ENCODE results near the gene CA4.
"Not testable (repeated sequence)": the region's sequence is repeated elsewhere in the genome, so short reads cannot be mapped to it uniquely, and the experiment has no call there.

The CA4 gene

GRCh38 chr17:60164164-60164563 is 14.4 kb downstream of the CA4 start:
- peaks cover 38% of the 10 kb centered on the region for H3K27me3 Mint-ChIP-seq

GRCh38 chr17:60164697-60165096 is 14.9 kb downstream of the CA4 start:
- Mint-ChIP-seq H3K4me3 (no peak overlapping the region), H3K36me3 (ENCODE audit: insufficient read depth) (peaks cover 2% of the 10 kb centered on the region), H3K4me1 (no peaks in the 10 kb centered on the region), H3K27me3 (peaks cover 33% of the 10 kb centered on the region), H3K27ac (ENCODE audit: low read depth) (no peak overlapping the region), H3K9me3 (no peaks in the 10 kb centered on the region)
- no peak for ATAC-seq (replicated peaks; ENCODE audit: extremely low read depth, poor library complexity, severe bottlenecking)
- no peak for DNase-seq (ENCODE audit: low spot score in 2 of 2)

More at GRCh38 chr17:60164164-60164563, 14.4 kb downstream of the CA4 start:
- Mint-ChIP-seq H3K9me3 (no peaks in the 10 kb centered on the region), H3K4me1 (no peaks in the 10 kb centered on the region), H3K27ac (ENCODE audit: low read depth) (no peak overlapping the region), H3K4me3 (no peak overlapping the region), H3K36me3 (ENCODE audit: insufficient read depth) (peaks cover 2% of the 10 kb centered on the region)
- DNase-seq (ENCODE audit: low spot score in 2 of 2) (no peak), ATAC-seq (replicated peaks; ENCODE audit: extremely low read depth, poor library complexity, severe bottlenecking) (no peak)

- ATAC-seq (replicated peaks; ENCODE audit: extremely low read depth, poor library complexity, severe bottlenecking) = no peak
- peaks cover 28% of the 10 kb centered on the region for H3K27me3 Mint-ChIP-seq
- DNase-seq (ENCODE audit: low spot score in 2 of 2) = no peak
- H3K4me3 Mint-ChIP-seq = no peak overlapping the region
- peaks cover 2% of the 10 kb centered on the region for H3K36me3 Mint-ChIP-seq (ENCODE audit: insufficient read depth)
- no peaks in the 10 kb centered on the region for H3K9me3 Mint-ChIP-seq
- H3K27ac Mint-ChIP-seq (ENCODE audit: low read depth) = no peak overlapping the region
- H3K4me1 Mint-ChIP-seq = peaks cover 2% of the 10 kb centered on the region
These were observed 15.4 kb downstream of the CA4 start for GRCh38 chr17:60165223-60165622.

- H3K27ac Mint-ChIP-seq (ENCODE audit: low read depth) = no peak overlapping the region
- no peak for DNase-seq (ENCODE audit: low spot score in 2 of 2)
- H3K4me1 Mint-ChIP-seq = peaks cover 7% of the 10 kb centered on the region
- H3K9me3 Mint-ChIP-seq = no peaks in the 10 kb centered on the region
- peaks cover 20% of the 10 kb centered on the region for H3K27me3 Mint-ChIP-seq
- ATAC-seq (replicated peaks; ENCODE audit: extremely low read depth, poor library complexity, severe bottlenecking) = no peak
- H3K4me3 Mint-ChIP-seq = no peak overlapping the region
- H3K36me3 Mint-ChIP-seq (ENCODE audit: insufficient read depth) = peaks cover 2% of the 10 kb centered on the region
These were observed 16.2 kb downstream of the CA4 start for GRCh38 chr17:60165971-60166370.

- Mint-ChIP-seq H3K9me3 (no peaks in the 10 kb centered on the region), H3K4me3 (no peak overlapping the region), H3K27ac (ENCODE audit: low read depth) (no peak overlapping the region), H3K27me3 (peaks cover 14% of the 10 kb centered on the region), H3K36me3 (ENCODE audit: insufficient read depth) (no peaks in the 10 kb centered on the region), H3K4me1 (peaks cover 7% of the 10 kb centered on the region)
- ATAC-seq (replicated peaks; ENCODE audit: extremely low read depth, poor library complexity, severe bottlenecking) = no peak
- no peak for DNase-seq (ENCODE audit: low spot score in 2 of 2)
These were observed 17.4 kb downstream of the CA4 start for GRCh38 chr17:60167065-60167741.

GRCh38 chr17:60168654-60169053 is 18.9 kb downstream of the CA4 start:
- ATAC-seq (replicated peaks; ENCODE audit: extremely low read depth, poor library complexity, severe bottlenecking) (no peak), DNase-seq (ENCODE audit: low spot score in 2 of 2) (no peak)
- H3K27me3 Mint-ChIP-seq = peaks cover 3% of the 10 kb centered on the region
- H3K36me3 Mint-ChIP-seq (ENCODE audit: insufficient read depth) = no peaks in the 10 kb centered on the region
- no peak overlapping the region for H3K4me3 Mint-ChIP-seq
- H3K9me3 Mint-ChIP-seq = no peaks in the 10 kb centered on the region
- H3K4me1 Mint-ChIP-seq = peaks cover 7% of the 10 kb centered on the region
- H3K27ac Mint-ChIP-seq (ENCODE audit: low read depth) = no peak overlapping the region

GRCh38 chr17:60169921-60170817 is 20.4 kb downstream of the CA4 start:
- no peaks in the 10 kb centered on the region for H3K36me3 Mint-ChIP-seq (ENCODE audit: insufficient read depth)
- DNase-seq (ENCODE audit: low spot score in 2 of 2) = no peak
- ATAC-seq (replicated peaks; ENCODE audit: extremely low read depth, poor library complexity, severe bottlenecking) = peak; percentile 52
- no peaks in the 10 kb centered on the region for H3K9me3 Mint-ChIP-seq
- H3K27ac Mint-ChIP-seq (ENCODE audit: low read depth) = peak overlapping the region; percentile 22
- H3K27me3 Mint-ChIP-seq = no peaks in the 10 kb centered on the region
- peaks cover 7% of the 10 kb centered on the region for H3K4me1 Mint-ChIP-seq
- no peak overlapping the region for H3K4me3 Mint-ChIP-seq

- no peak for DNase-seq (ENCODE audit: low spot score in 2 of 2)
- Mint-ChIP-seq H3K27me3 (no peaks in the 10 kb centered on the region), H3K4me1 (peaks cover 7% of the 10 kb centered on the region), H3K27ac (ENCODE audit: low read depth) (peak overlapping the region; percentile 22), H3K9me3 (no peaks in the 10 kb centered on the region), H3K4me3 (no peak overlapping the region), H3K36me3 (ENCODE audit: insufficient read depth) (no peaks in the 10 kb centered on the region)
- ATAC-seq (replicated peaks; ENCODE audit: extremely low read depth, poor library complexity, severe bottlenecking) = no peak
These were observed 21.3 kb downstream of the CA4 start for GRCh38 chr17:60170835-60171752.

- no peak overlapping the region for H3K4me3 Mint-ChIP-seq
- ATAC-seq (replicated peaks; ENCODE audit: extremely low read depth, poor library complexity, severe bottlenecking) = no peak
- no peaks in the 10 kb centered on the region for H3K36me3 Mint-ChIP-seq (ENCODE audit: insufficient read depth)
- peaks cover 7% of the 10 kb centered on the region for H3K4me1 Mint-ChIP-seq
- H3K27me3 Mint-ChIP-seq = no peaks in the 10 kb centered on the region
- H3K9me3 Mint-ChIP-seq = no peaks in the 10 kb centered on the region
- no peak overlapping the region for H3K27ac Mint-ChIP-seq (ENCODE audit: low read depth)
- no peak for DNase-seq (ENCODE audit: low spot score in 2 of 2)
These were observed 21.9 kb downstream of the CA4 start for GRCh38 chr17:60171753-60172079.

- no peak for ATAC-seq (replicated peaks; ENCODE audit: extremely low read depth, poor library complexity, severe bottlenecking)
- no peaks in the 10 kb centered on the region for H3K9me3 Mint-ChIP-seq
These were observed 23.6 kb downstream of the CA4 start for GRCh38 chr17:60173304-60173819.

GRCh38 chr17:60174035-60174434 is 24.3 kb downstream of the CA4 start:
- Mint-ChIP-seq H3K36me3 (ENCODE audit: insufficient read depth) (peaks cover 3% of the 10 kb centered on the region), H3K27me3 (no peaks in the 10 kb centered on the region), H3K9me3 (no peaks in the 10 kb centered on the region), H3K4me1 (peaks cover 7% of the 10 kb centered on the region), H3K4me3 (no peak overlapping the region), H3K27ac (ENCODE audit: low read depth) (no peak overlapping the region)
- no peak for ATAC-seq (replicated peaks; ENCODE audit: extremely low read depth, poor library complexity, severe bottlenecking)
- DNase-seq (ENCODE audit: low spot score in 2 of 2) = no peak

More at GRCh38 chr17:60173304-60173819, 23.6 kb downstream of the CA4 start:
- no peak for DNase-seq (ENCODE audit: low spot score in 2 of 2)
- H3K4me3 Mint-ChIP-seq = no peak overlapping the region
- peaks cover 1% of the 10 kb centered on the region for H3K36me3 Mint-ChIP-seq (ENCODE audit: insufficient read depth)
- H3K27me3 Mint-ChIP-seq = no peaks in the 10 kb centered on the region
- H3K27ac Mint-ChIP-seq (ENCODE audit: low read depth) = no peak overlapping the region
- H3K4me1 Mint-ChIP-seq = peaks cover 7% of the 10 kb centered on the region

GRCh38 chr17:60174767-60175166 is 25.0 kb downstream of the CA4 start:
- not testable (repeated sequence) for H3K27me3 Mint-ChIP-seq; H3K36me3 Mint-ChIP-seq (ENCODE audit: insufficient read depth); H3K9me3 Mint-ChIP-seq

More at GRCh38 chr17:60174767-60175166, 25.0 kb downstream of the CA4 start:
- H3K27ac Mint-ChIP-seq (ENCODE audit: low read depth); DNase-seq (ENCODE audit: low spot score in 2 of 2); H3K4me1 Mint-ChIP-seq; H3K4me3 Mint-ChIP-seq; ATAC-seq (replicated peaks; ENCODE audit: extremely low read depth, poor library complexity, severe bottlenecking): not testable (repeated sequence)

Data from central memory CD8-positive, alpha-beta T cell (primary cell).